ENCODE measurements around the gene RELN.

The RELN gene

DNA sequence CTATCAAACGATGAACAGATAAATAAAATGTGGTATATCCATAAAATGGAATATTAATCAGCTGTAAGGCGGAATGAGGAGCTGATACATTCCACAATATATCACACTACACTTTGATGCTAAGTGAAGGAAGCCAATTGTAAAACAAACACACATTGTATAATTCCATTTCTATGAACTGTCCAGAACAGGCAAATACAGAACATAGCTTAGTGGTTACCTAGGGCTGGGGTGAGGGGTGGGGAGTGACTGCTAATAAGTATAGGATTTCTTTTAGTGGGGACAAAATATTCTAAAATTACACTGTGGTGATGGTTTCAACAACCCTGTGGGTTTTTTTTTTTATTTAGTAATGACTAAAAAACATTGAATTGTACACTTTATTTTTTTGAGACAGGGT, 461.3 kb downstream of the RELN start:
- in situ Hi-C loops (cut with HindIII; ENCODE audit: low sequenced_read_pairs), result no loop called here
- no peak for DNase-seq (ENCODE audit: low read depth, low spot score)
- TF ChIP-seq, protein P1, sequence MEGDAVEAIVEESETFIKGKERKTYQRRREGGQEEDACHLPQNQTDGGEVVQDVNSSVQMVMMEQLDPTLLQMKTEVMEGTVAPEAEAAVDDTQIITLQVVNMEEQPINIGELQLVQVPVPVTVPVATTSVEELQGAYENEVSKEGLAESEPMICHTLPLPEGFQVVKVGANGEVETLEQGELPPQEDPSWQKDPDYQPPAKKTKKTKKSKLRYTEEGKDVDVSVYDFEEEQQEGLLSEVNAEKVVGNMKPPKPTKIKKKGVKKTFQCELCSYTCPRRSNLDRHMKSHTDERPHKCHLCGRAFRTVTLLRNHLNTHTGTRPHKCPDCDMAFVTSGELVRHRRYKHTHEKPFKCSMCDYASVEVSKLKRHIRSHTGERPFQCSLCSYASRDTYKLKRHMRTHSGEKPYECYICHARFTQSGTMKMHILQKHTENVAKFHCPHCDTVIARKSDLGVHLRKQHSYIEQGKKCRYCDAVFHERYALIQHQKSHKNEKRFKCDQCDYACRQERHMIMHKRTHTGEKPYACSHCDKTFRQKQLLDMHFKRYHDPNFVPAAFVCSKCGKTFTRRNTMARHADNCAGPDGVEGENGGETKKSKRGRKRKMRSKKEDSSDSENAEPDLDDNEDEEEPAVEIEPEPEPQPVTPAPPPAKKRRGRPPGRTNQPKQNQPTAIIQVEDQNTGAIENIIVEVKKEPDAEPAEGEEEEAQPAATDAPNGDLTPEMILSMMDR (IDR thresholded peaks at IDR 0.05; ENCODE audit: low read depth, low read length), result no peak
- no peak overlapping the region for H3K4me3 ChIP-seq (ENCODE audit: low read depth, low read length)

DNA sequence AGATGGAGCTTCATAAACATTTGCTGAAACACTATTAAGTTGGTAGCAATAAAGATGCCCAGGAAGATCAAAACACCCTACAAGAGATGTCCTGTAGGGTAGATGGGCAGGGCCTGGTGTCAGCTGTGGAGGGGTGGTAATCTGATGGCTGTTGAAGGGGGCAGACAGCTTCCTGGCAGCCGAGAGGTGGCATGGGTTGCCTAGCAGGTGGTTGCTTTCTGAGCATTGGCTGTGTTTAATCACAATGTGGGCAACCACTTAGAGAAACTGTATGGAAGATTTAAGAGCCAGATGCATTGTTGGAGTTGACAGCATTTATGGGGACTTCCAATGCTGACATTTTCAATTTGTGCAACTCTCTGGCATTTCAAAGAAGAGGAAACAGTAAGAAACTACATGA, 463.5 kb downstream of the RELN start:
- TF ChIP-seq, protein P1 (IDR thresholded peaks at IDR 0.05; ENCODE audit: low read depth, low read length), result no peak
- H3K4me3 ChIP-seq (ENCODE audit: low read depth, low read length), result no peak overlapping the region
- DNase-seq (ENCODE audit: low read depth, low spot score), result no peak
- in situ Hi-C loops (cut with HindIII; ENCODE audit: low sequenced_read_pairs), result no loop called here

DNA sequence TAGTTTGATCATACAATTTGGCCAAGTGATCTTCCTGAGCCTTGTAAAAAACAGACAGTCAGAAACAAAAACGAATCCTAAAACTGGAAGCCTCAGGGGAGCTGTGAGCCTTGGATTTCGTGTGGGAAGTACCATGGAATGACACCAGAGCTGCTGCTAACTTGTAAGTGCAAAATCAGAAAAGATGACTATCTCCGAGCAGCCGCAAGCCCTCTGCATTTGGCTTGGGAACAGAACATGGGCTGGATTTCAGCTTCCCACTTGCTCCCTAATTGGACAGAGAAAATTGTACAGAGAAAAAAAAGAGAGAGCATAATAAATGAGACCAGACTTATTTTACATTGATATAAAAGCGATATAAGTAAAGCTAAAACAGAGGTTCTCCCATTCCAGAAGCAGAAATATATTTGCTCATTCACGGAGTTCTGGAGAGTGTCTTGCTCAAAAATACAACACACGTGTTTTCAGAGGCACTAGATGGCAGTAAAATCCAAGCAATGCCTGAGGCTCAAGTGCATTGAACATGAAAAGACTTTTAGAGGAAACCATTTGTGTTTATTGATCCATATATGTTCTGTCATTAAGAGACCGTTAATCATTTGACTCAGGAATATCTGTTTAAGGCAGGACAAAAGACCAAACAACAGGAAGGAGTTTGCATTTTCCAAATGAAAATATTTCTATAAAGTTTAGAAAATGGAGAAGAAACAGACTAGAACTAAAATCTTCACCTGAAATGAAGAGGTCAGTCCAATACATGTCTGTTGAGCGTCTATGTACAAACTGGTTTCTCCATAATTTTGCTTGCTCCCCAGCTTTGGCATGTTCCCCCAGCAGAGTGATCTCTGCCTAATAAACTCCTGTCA, 465.2 kb downstream of the RELN start:
- DNase-seq (ENCODE audit: low read depth, low spot score), result peak; percentile 43
- TF ChIP-seq, protein P1 (IDR thresholded peaks at IDR 0.05; ENCODE audit: low read depth, low read length), result peak; percentile 29
- in situ Hi-C loops (cut with HindIII; ENCODE audit: low sequenced_read_pairs), result no loop called here
- H3K4me3 ChIP-seq (ENCODE audit: low read depth, low read length), result no peak overlapping the region

DNA sequence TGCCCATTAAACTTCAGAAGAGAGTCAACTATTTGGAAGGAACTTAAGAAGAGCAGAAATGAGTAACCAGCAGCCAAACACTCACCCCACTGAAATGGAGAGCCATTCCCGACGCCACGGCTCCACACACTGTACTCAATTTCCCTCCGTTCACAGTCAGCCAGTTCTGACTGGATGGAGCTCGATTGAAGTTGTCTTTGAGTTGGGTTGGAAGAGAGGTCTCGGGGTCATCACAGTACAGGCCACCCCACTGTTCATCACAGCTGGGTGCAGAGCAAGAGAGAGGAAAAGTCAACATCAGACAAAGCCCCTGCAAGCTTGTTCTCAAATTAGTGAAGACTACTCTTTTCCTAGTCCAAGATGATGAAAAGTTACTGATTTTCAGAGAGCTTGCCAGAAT, 467.5 kb downstream of the RELN start:
- DNase-seq (ENCODE audit: low read depth, low spot score), result no peak
- in situ Hi-C loops (cut with HindIII; ENCODE audit: low sequenced_read_pairs), result no loop called here
- H3K4me3 ChIP-seq (ENCODE audit: low read depth, low read length), result no peak overlapping the region
- TF ChIP-seq, protein P1 (IDR thresholded peaks at IDR 0.05; ENCODE audit: low read depth, low read length), result no peak

DNA sequence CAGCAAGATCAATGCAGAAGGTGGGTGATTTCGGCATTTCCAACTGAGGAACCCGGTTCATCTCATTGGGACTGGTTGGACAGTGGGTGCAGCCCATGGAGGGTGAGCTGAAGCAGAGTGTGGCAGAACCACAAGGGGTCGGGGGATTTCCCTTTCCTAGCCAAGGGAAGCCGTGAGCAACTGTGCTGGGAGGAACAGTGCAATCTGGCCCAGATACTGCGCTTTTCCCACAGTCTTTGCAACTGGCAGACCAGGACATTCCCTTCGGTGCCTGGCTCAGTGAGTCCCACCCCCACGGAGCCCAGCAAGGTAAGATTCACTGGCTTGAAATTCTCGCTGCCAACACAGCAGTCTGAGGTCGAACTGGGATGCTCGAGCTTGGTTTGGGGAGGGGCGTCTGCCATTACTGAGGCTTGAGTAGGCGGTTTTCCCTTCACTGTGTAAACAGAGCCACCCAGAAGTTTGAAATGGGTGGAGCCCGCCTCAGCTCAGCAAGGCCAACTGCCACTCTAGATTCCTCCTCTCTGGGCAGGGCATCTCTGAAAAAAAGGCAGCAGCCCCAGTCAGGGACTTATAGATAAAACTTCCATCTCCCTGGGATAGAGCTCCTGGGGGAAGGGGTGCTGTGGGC, 484.8 kb downstream of the RELN start:
- no peak for DNase-seq (ENCODE audit: low read depth, low spot score)
- TF ChIP-seq, protein P1 (IDR thresholded peaks at IDR 0.05; ENCODE audit: low read depth, low read length), result no peak
- in situ Hi-C loops (cut with HindIII; ENCODE audit: low sequenced_read_pairs), result no loop called here
- no peak overlapping the region for H3K4me3 ChIP-seq (ENCODE audit: low read depth, low read length)

DNA sequence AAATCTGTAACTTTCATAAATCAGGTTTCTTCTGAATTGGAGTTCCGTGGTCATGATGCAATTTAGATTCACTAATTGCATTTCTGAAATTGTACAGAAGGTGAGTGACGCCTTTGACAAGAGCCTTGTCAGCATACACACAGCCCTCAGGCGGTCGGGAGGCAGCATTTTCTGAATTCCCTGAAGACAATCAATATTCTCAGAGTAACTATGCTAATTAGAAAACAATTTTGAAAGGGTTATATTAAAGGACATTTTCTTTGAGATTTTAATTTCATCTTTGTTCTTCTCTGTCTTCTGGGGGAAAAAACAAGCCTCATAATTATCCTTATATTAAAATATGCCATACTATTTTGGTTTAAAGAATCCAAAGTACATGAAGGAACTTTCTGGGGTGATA, 488.3 kb downstream of the RELN start:
- TF ChIP-seq, protein P1 (IDR thresholded peaks at IDR 0.05; ENCODE audit: low read depth, low read length), result no peak
- DNase-seq (ENCODE audit: low read depth, low spot score), result no peak
- no peak overlapping the region for H3K4me3 ChIP-seq (ENCODE audit: low read depth, low read length)
- in situ Hi-C loops (cut with HindIII; ENCODE audit: low sequenced_read_pairs), result no loop called here

All from astrocyte of the spinal cord (primary cell).